ENCODE measurements around the gene SARM1. TPM values are rescaled to one million over a fixed set of nuclear protein-coding genes. Genes with fewer than 3 reads are reported as not detected.

The SARM1 gene
- polyA plus RNA-seq, result 1 to 10 TPM; 8.0 to 9.2 (median 9.1) TPM

GRCh38 chr17:28371245-28372202 is at the start of gene SARM1:
TSS of gene SARM1 (plus strand) at chr17:28371694. CDS start at chr17:28372033, 339 bp downstream.
- Mint-ChIP-seq H3K4me3 (peak within 1 kb of the TSS; percentile 89 to 96 (median 94)), H3K4me1 (peaks cover 19 to 20% of the 10 kb centered on the region in 2 donors), H3K27ac (peak within 1 kb of the TSS; percentile 78 to 97 (median 90)), H3K9me3 (no peaks in the 10 kb centered on the region), H3K36me3 (peaks cover 0 to 3% (median 0%) of the 10 kb centered on the region in 3 donors), H3K27me3 (ENCODE audit: low read depth in 3 of 3) (peaks cover 0 to 3% (median 0%) of the 10 kb centered on the region in 3 donors)
- peak; percentile 76 to 81 (median 77) for DNase-seq

GRCh38 chr17:28324267-28324745 is 47.2 kb upstream of the SARM1 start:
- Mint-ChIP-seq H3K27ac (no peak overlapping the region), H3K9me3 (no peaks in the 10 kb centered on the region), H3K4me3 (no peak overlapping the region), H3K36me3 (peaks cover 0 to 20% (median 8%) of the 10 kb centered on the region in 3 donors), H3K27me3 (ENCODE audit: low read depth in 3 of 3) (peaks cover 0 to 2% (median 0%) of the 10 kb centered on the region in 3 donors), H3K4me1 (peaks cover 11 to 14% of the 10 kb centered on the region in 2 donors)
- DNase-seq, result no peak

- no peak for DNase-seq
- no peaks in the 10 kb centered on the region for H3K9me3 Mint-ChIP-seq
- no peak overlapping the region for H3K4me3 Mint-ChIP-seq
- peaks cover 0 to 20% (median 8%) of the 10 kb centered on the region in 3 donors for H3K36me3 Mint-ChIP-seq
- peaks cover 6 to 9% of the 10 kb centered on the region in 2 donors for H3K4me1 Mint-ChIP-seq
- H3K27me3 Mint-ChIP-seq (ENCODE audit: low read depth in 3 of 3), result no peaks in the 10 kb centered on the region
- no peak overlapping the region for H3K27ac Mint-ChIP-seq
Measured at GRCh38 chr17:28324781-28325180, 46.7 kb upstream of the SARM1 start.

GRCh38 chr17:28325211-28325610 is 46.3 kb upstream of the SARM1 start:
- Mint-ChIP-seq H3K36me3 (peaks cover 0 to 20% (median 8%) of the 10 kb centered on the region in 3 donors), H3K27me3 (ENCODE audit: low read depth in 3 of 3) (no peaks in the 10 kb centered on the region), H3K27ac (no peak overlapping the region), H3K4me1 (peaks cover 2 to 5% of the 10 kb centered on the region in 2 donors), H3K9me3 (no peaks in the 10 kb centered on the region), H3K4me3 (no peak overlapping the region)
- no peak for DNase-seq

GRCh38 chr17:28326114-28326513 is 45.4 kb upstream of the SARM1 start:
- no peak overlapping the region for H3K4me3 Mint-ChIP-seq

GRCh38 chr17:28327031-28327607 is 44.4 kb upstream of the SARM1 start:
- Mint-ChIP-seq H3K36me3 (peaks cover 0 to 23% (median 8%) of the 10 kb centered on the region in 3 donors), H3K9me3 (no peaks in the 10 kb centered on the region), H3K27me3 (ENCODE audit: low read depth in 3 of 3) (no peaks in the 10 kb centered on the region), H3K4me3 (no peak overlapping the region), H3K27ac (no peak overlapping the region), H3K4me1 (peaks cover 0 to 2% of the 10 kb centered on the region in 2 donors)
- no peak for DNase-seq

More at GRCh38 chr17:28326114-28326513, 45.4 kb upstream of the SARM1 start:
- no peaks in the 10 kb centered on the region for H3K9me3 Mint-ChIP-seq
- H3K36me3 Mint-ChIP-seq, result peaks cover 0 to 20% (median 8%) of the 10 kb centered on the region in 3 donors
- no peak for DNase-seq
- no peaks in the 10 kb centered on the region for H3K4me1 Mint-ChIP-seq
- H3K27me3 Mint-ChIP-seq (ENCODE audit: low read depth in 3 of 3), result no peaks in the 10 kb centered on the region
- no peak overlapping the region for H3K27ac Mint-ChIP-seq

- Mint-ChIP-seq H3K4me3 (no peak overlapping the region), H3K36me3 (peaks cover 0 to 25% (median 8%) of the 10 kb centered on the region in 3 donors), H3K27ac (peak overlapping the region in 1 of 6 donors; percentile 18), H3K4me1 (peaks cover 2 to 8% of the 10 kb centered on the region in 2 donors), H3K27me3 (ENCODE audit: low read depth in 3 of 3) (peaks cover 0 to 1% (median 0%) of the 10 kb centered on the region in 3 donors), H3K9me3 (no peaks in the 10 kb centered on the region)
- no peak for DNase-seq
Measured at GRCh38 chr17:28327709-28328108, 43.8 kb upstream of the SARM1 start.

- Mint-ChIP-seq H3K4me3 (no peak overlapping the region), H3K27ac (no peak overlapping the region), H3K36me3 (peaks cover 0 to 25% (median 8%) of the 10 kb centered on the region in 3 donors), H3K9me3 (no peaks in the 10 kb centered on the region), H3K27me3 (ENCODE audit: low read depth in 3 of 3) (peaks cover 0 to 1% (median 0%) of the 10 kb centered on the region in 3 donors), H3K4me1 (peaks cover 2 to 10% of the 10 kb centered on the region in 2 donors)
- DNase-seq, result no peak
Measured at GRCh38 chr17:28328325-28328724, 43.2 kb upstream of the SARM1 start.

GRCh38 chr17:28330671-28331070 is 40.8 kb upstream of the SARM1 start:
- H3K27ac Mint-ChIP-seq, result peak overlapping the region in 1 of 6 donors; percentile 20
- DNase-seq, result no peak
- H3K4me1 Mint-ChIP-seq, result peaks cover 20 to 32% of the 10 kb centered on the region in 2 donors
- H3K4me3 Mint-ChIP-seq, result no peak overlapping the region
- no peaks in the 10 kb centered on the region for H3K9me3 Mint-ChIP-seq
- peaks cover 2 to 10% (median 2%) of the 10 kb centered on the region in 3 donors for H3K27me3 Mint-ChIP-seq (ENCODE audit: low read depth in 3 of 3)
- H3K36me3 Mint-ChIP-seq, result peaks cover 0 to 25% (median 8%) of the 10 kb centered on the region in 3 donors

GRCh38 chr17:28331891-28332420 is 39.5 kb upstream of the SARM1 start:
- H3K27me3 Mint-ChIP-seq (ENCODE audit: low read depth in 3 of 3), result peaks cover 2 to 10% (median 3%) of the 10 kb centered on the region in 3 donors
- peak overlapping the region in 1 of 6 donors; percentile 33 for H3K27ac Mint-ChIP-seq
- peak overlapping the region in 1 of 5 donors; percentile 46 for H3K4me3 Mint-ChIP-seq
- peaks cover 30 to 43% of the 10 kb centered on the region in 2 donors for H3K4me1 Mint-ChIP-seq
- peaks cover 0 to 16% (median 8%) of the 10 kb centered on the region in 3 donors for H3K36me3 Mint-ChIP-seq
- DNase-seq, result no peak
- no peaks in the 10 kb centered on the region for H3K9me3 Mint-ChIP-seq

- H3K27ac Mint-ChIP-seq, result peak overlapping the region in 4 of 6 donors; percentile 19 to 96 (median 86)
- peaks cover 0 to 12% (median 8%) of the 10 kb centered on the region in 3 donors for H3K36me3 Mint-ChIP-seq
- H3K9me3 Mint-ChIP-seq, result peaks cover 0 to 1% (median 0%) of the 10 kb centered on the region in 6 donors
- H3K4me3 Mint-ChIP-seq, result peak overlapping the region in 2 of 5 donors; percentile 7 to 95
- peaks cover 2 to 10% (median 3%) of the 10 kb centered on the region in 3 donors for H3K27me3 Mint-ChIP-seq (ENCODE audit: low read depth in 3 of 3)
- peaks cover 38 to 53% of the 10 kb centered on the region in 2 donors for H3K4me1 Mint-ChIP-seq
- no peak for DNase-seq
Measured at GRCh38 chr17:28333083-28333746, 38.3 kb upstream of the SARM1 start.

- DNase-seq, result no peak
- H3K4me3 Mint-ChIP-seq, result peak overlapping the region; percentile 94 to 97 (median 95)
- H3K9me3 Mint-ChIP-seq, result peaks cover 0 to 1% (median 0%) of the 10 kb centered on the region in 6 donors
- peak overlapping the region; percentile 81 to 96 (median 93) for H3K27ac Mint-ChIP-seq
- H3K27me3 Mint-ChIP-seq (ENCODE audit: low read depth in 3 of 3), result peaks cover 2 to 10% (median 3%) of the 10 kb centered on the region in 3 donors
- peaks cover 0 to 7% (median under 1%) of the 10 kb centered on the region in 3 donors for H3K36me3 Mint-ChIP-seq
- H3K4me1 Mint-ChIP-seq, result peaks cover 41 to 53% of the 10 kb centered on the region in 2 donors
Measured at GRCh38 chr17:28334171-28334570, 37.3 kb upstream of the SARM1 start.

All from immature natural killer cell (primary cell).